ENCODE data around the gene GRAMD2A.

Gene GRAMD2A

GRCh38 chr15:72139667-72140066, 57.9 kb downstream of the GRAMD2A start:
- TF ChIP-seq FOXP2 (optimal IDR thresholded peaks at IDR 0.05; ENCODE audit: borderline replicate concordance, extremely low read depth, extremely low read length, insufficient read depth): no peak
- no peak for TF ChIP-seq POLR2AphosphoS5 (IDR thresholded peaks at IDR 0.05; ENCODE audit: low read depth, low read length)

DNA sequence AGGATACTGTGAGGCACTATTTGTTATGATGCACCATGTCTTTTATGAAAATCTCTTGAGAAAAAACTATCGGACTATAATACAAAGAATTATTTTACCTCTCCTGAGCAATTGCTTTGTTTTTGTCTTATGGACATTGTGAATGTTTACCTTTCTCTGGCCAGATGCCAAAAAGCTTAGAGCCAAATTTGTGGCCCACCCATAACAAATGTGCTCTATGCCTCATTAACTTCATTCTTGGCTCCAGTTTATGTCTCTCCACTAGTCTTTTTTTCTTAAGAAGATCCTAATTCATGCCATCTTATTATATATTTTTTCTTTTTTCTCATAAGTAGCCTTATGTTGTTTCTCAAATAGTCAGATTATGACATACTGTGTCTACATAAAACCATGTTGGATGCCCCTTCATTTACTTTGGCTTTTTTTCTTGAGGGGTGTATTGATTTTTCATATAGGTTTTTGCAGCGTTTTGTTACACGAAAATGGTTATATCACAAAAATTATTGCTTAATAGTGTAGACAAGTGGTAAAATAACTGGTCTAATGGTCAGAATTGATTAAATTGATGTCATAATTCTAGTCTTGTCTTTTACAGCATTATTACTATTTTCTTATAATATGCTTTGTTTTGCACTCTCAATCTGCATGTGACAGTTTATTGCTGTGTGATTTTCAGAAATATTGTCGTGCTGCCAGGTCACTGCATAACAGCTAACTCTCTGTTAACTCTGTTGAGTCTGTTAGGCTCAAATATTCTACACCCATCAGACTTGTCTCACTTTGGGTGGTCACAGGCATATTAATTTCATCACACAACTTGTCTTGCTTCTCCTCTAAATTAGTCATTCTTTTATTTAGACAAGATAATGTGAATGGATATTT, 61.2 kb downstream of the GRAMD2A start:
- TF ChIP-seq TAF1 (IDR thresholded peaks at IDR 0.05; ENCODE audit: borderline replicate concordance, insufficient read depth, low read length) (no peak), FOXP2 (optimal IDR thresholded peaks at IDR 0.05; ENCODE audit: borderline replicate concordance, extremely low read depth, extremely low read length, insufficient read depth) (no peak), REST (IDR thresholded peaks at IDR 0.05; ENCODE audit: insufficient read depth in 1 of 2, low read depth in 2 of 2, low read length in 2 of 2) (no peak), SIN3A (IDR thresholded peaks at IDR 0.05; ENCODE audit: borderline replicate concordance, insufficient read depth, low read length) (no peak), POLR2AphosphoS5 (IDR thresholded peaks at IDR 0.05; ENCODE audit: low read depth, low read length) (no peak)

- TF ChIP-seq TAF1 (IDR thresholded peaks at IDR 0.05; ENCODE audit: borderline replicate concordance, insufficient read depth, low read length) (no peak), POLR2AphosphoS5 (IDR thresholded peaks at IDR 0.05; ENCODE audit: low read depth, low read length) (no peak), SIN3A (IDR thresholded peaks at IDR 0.05; ENCODE audit: borderline replicate concordance, insufficient read depth, low read length) (no peak), REST (IDR thresholded peaks at IDR 0.05; ENCODE audit: insufficient read depth in 1 of 2, low read depth in 2 of 2, low read length in 2 of 2) (no peak), FOXP2 (optimal IDR thresholded peaks at IDR 0.05; ENCODE audit: borderline replicate concordance, extremely low read depth, extremely low read length, insufficient read depth) (no peak)
Observed at GRCh38 chr15:72135719-72136118, 61.9 kb downstream of the GRAMD2A start.

GRCh38 chr15:72133211-72133610, 64.4 kb downstream of the GRAMD2A start:
- TF ChIP-seq SIN3A (IDR thresholded peaks at IDR 0.05; ENCODE audit: borderline replicate concordance, insufficient read depth, low read length) (no peak), TAF1 (IDR thresholded peaks at IDR 0.05; ENCODE audit: borderline replicate concordance, insufficient read depth, low read length) (no peak), POLR2AphosphoS5 (IDR thresholded peaks at IDR 0.05; ENCODE audit: low read depth, low read length) (no peak)

GRCh38 chr15:72131922-72132321, 65.7 kb downstream of the GRAMD2A start:
- TF ChIP-seq REST (IDR thresholded peaks at IDR 0.05; ENCODE audit: insufficient read depth in 1 of 2, low read depth in 2 of 2, low read length in 2 of 2) (no peak), SIN3A (IDR thresholded peaks at IDR 0.05; ENCODE audit: borderline replicate concordance, insufficient read depth, low read length) (no peak), TAF1 (IDR thresholded peaks at IDR 0.05; ENCODE audit: borderline replicate concordance, insufficient read depth, low read length) (no peak), POLR2AphosphoS5 (IDR thresholded peaks at IDR 0.05; ENCODE audit: low read depth, low read length) (no peak), FOXP2 (optimal IDR thresholded peaks at IDR 0.05; ENCODE audit: borderline replicate concordance, extremely low read depth, extremely low read length, insufficient read depth) (no peak)

GRCh38 chr15:72130272-72130671, 67.3 kb downstream of the GRAMD2A start:
- no peak for TF ChIP-seq FOXP2 (optimal IDR thresholded peaks at IDR 0.05; ENCODE audit: borderline replicate concordance, extremely low read depth, extremely low read length, insufficient read depth)
- TF ChIP-seq SIN3A (IDR thresholded peaks at IDR 0.05; ENCODE audit: borderline replicate concordance, insufficient read depth, low read length): no peak
- no peak for TF ChIP-seq POLR2AphosphoS5 (IDR thresholded peaks at IDR 0.05; ENCODE audit: low read depth, low read length)
- TF ChIP-seq TAF1 (IDR thresholded peaks at IDR 0.05; ENCODE audit: borderline replicate concordance, insufficient read depth, low read length): no peak
